Measurements from ENCODE around the gene EMP2. TPM values are rescaled to one million over a fixed set of nuclear protein-coding genes. Genes with fewer than 3 reads are reported as not detected.

EMP2 gene
- total and polyA plus RNA-seq, 8 donors = 5.5 to 13.7 (median 9.3) TPM

DNA sequence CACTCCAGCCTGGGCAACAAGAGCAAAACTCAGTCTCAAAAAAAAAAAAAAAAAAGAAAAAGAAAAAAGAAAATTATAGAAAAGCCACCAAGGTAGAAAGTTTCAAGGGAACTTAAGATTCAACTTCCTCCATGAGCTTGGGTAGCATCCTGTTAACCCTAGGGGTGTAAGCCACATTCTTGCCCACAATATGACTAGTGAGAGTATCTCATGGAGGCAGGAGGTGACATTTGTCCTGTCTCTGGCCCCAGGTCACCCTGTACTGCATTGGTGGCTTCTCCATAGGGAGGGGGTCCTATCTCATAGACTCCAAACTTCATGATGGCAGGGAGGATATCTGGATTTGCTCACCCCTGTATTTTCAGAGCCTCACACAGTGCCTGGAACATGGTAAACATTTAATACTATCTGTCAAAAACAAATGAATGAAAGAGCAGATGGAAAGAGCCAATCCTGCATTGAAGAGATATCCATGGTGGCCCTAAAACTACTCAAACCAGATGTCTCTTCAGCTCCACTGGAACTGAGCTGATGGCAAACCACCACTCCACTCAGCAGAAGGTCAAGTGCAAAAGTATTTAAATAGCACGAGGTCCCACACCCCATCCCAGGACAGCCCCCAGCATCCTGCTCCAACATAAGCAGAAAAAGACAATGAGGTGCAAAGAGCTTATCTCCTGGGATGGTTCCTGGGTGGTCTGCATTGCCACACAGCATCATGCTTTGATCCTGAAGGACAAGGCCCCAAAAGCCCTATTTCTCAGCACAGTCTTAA is 50.3 kb downstream of the EMP2 start:
- FAIRE-seq (no peak), ATAC-seq (no peak), DNase-seq (no peak)
- no peaks in the 10 kb centered on the region for H3K27me3 ChIP-seq
- H3K27ac ChIP-seq = no peak overlapping the region
- H3K4me1 ChIP-seq = no peaks in the 10 kb centered on the region
- WGBS, 2 donors = 88 to 93% methylated on average over 1 of the region's 1 CpG
- H3K36me3 ChIP-seq = no peaks in the 10 kb centered on the region
- TF ChIP-seq, protein P1, sequence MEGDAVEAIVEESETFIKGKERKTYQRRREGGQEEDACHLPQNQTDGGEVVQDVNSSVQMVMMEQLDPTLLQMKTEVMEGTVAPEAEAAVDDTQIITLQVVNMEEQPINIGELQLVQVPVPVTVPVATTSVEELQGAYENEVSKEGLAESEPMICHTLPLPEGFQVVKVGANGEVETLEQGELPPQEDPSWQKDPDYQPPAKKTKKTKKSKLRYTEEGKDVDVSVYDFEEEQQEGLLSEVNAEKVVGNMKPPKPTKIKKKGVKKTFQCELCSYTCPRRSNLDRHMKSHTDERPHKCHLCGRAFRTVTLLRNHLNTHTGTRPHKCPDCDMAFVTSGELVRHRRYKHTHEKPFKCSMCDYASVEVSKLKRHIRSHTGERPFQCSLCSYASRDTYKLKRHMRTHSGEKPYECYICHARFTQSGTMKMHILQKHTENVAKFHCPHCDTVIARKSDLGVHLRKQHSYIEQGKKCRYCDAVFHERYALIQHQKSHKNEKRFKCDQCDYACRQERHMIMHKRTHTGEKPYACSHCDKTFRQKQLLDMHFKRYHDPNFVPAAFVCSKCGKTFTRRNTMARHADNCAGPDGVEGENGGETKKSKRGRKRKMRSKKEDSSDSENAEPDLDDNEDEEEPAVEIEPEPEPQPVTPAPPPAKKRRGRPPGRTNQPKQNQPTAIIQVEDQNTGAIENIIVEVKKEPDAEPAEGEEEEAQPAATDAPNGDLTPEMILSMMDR (IDR thresholded peaks at IDR 0.05) = no peak
- no peaks in the 10 kb centered on the region for H3K9me3 ChIP-seq
- intact Hi-C loops (cut with DNase I) = loop anchor here in 1 of 3 donors (10.0 kb wide), 1 partner anchor 395 kb away; no protein-coding TSS in a partner anchor
- no peak overlapping the region for H3K4me3 ChIP-seq

DNA sequence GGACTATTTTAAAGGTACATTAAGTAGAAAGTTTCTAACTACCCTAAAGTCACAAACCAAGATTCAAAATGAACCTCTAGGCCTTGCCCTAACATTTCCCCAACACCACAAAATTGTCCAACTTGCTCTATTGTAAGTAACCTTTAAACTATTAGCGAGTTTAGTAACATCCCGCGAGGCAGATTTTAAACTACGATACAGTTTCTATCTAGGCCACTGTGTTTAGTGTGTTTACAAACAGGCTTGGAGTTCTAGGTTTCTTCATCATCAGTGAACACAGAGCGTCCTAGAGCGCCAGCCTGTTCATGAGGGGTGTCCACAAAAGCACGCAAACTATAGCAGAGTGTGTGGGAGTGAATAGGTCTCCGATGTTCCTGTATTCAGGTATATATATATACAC is 51.8 kb downstream of the EMP2 start:
- Histone ChIP-seq H3K36me3 (no peaks in the 10 kb centered on the region), H3K27me3 (no peaks in the 10 kb centered on the region), H3K4me1 (no peaks in the 10 kb centered on the region), H3K4me3 (no peak overlapping the region), H3K9me3 (no peaks in the 10 kb centered on the region), H3K27ac (no peak overlapping the region)
- ATAC-seq (no peak), FAIRE-seq (no peak), DNase-seq (no peak)
- 94 to 96% methylated on average over 8 of the region's 8 CpGs for WGBS, 2 donors
- TF ChIP-seq, protein P1 (IDR thresholded peaks at IDR 0.05) = no peak
- intact Hi-C loops (cut with DNase I) = no loop called here

DNA sequence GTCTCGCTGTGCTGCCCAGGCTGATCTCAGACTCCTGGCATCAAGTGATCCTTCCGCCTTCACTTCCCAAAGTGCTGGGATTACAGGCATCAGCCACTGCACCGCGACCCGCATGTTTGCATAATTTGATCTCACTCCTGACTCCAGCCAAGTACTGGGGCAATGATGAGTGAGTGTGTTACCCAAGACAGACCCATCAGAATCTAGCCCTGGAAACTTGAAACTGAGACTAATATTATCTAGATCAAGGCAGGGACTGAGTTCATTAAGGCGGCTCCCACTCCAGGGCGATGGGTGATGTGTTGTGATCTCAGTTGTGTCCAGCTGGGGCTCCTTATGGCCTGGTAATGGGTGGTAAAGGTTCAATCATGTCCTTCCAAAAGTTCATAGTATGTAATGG is 53.4 kb downstream of the EMP2 start:
- intact Hi-C loops (cut with DNase I) = no loop called here
- no peaks in the 10 kb centered on the region for H3K27me3 ChIP-seq

DNA sequence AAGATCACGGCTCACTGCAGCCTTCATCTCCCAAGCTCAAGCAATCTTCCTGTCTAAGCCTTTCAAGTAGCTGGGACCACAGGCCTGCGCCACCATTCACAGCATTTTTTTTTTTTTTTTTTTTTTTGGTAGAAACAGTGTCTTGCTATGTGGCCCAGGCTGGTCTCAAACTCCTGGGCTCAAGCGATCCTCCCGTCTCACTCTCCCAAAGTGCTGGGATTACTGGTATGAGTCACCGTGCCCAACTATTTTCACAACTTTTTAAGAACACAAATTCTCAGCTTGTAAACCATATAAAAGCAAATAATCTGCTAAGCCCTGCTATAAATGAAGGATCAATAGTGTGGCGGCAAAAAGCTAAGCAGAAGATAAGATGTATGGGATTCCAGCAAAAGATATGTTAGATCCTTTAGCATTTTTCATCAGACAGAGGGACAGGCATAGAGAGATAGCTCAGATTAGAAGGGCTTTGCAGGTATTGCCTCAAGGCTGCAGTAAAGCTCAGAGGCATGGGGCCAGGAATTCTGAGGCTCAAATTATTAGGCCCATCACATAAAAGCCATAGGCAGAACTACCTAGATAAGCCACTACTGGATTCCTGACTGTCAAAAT is 55.1 kb downstream of the EMP2 start:
- Histone ChIP-seq H3K9me3 (no peaks in the 10 kb centered on the region), H3K27me3 (no peaks in the 10 kb centered on the region), H3K4me1 (peaks cover 0 to 3% (median 0%) of the 10 kb centered on the region in 3 donors), H3K27ac (no peak overlapping the region), H3K36me3 (no peaks in the 10 kb centered on the region), H3K4me3 (no peak overlapping the region)
- no peak for DNase-seq
- intact Hi-C loops (cut with DNase I) = no loop called here
- no peak for ATAC-seq
- TF ChIP-seq, protein P1 (IDR thresholded peaks at IDR 0.05) = no peak
- 93 to 96% methylated on average over 6 of the region's 6 CpGs for WGBS, 2 donors
- no peak for FAIRE-seq

More for the DNA sequence above, 53.4 kb downstream of the EMP2 start:
- 88 to 92% methylated on average over 7 of the region's 7 CpGs for WGBS, 2 donors
- no peak overlapping the region for H3K27ac ChIP-seq
- no peak overlapping the region for H3K4me3 ChIP-seq
- TF ChIP-seq, protein P1 (IDR thresholded peaks at IDR 0.05) = no peak
- ATAC-seq (no peak), DNase-seq (no peak), FAIRE-seq (no peak)
- no peaks in the 10 kb centered on the region for H3K36me3 ChIP-seq
- no peaks in the 10 kb centered on the region for H3K4me1 ChIP-seq
- H3K9me3 ChIP-seq = no peaks in the 10 kb centered on the region

DNA sequence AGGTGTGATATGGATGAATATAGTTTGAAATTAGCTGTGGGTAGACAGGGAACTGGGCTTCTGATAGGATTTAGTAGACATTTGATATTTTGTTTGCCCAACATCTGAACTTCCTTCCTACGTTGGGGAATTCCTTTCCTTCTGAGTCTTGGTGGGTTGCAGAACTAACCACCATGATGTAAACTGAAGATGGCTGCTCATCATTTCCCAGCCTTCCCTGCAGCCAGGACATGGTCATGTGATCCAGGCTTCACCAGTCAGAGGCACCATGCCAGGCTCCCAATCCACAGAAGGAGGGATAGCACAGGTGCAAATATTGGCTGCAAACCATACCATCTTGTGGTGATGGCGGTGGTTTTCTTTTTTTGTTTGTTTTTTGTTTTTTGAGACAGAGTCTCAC is 57.4 kb downstream of the EMP2 start:
- ATAC-seq (no peak), DNase-seq (no peak), FAIRE-seq (no peak)
- Histone ChIP-seq H3K4me1 (peaks cover 0 to 8% (median 0%) of the 10 kb centered on the region in 3 donors), H3K27me3 (no peaks in the 10 kb centered on the region), H3K9me3 (no peaks in the 10 kb centered on the region), H3K4me3 (no peak overlapping the region), H3K27ac (no peak overlapping the region), H3K36me3 (no peaks in the 10 kb centered on the region)
- TF ChIP-seq, protein P1 (IDR thresholded peaks at IDR 0.05) = no peak
- intact Hi-C loops (cut with DNase I) = loop anchor here in 1 of 3 donors (5.0 kb wide), 1 partner anchor 214 kb away; no protein-coding TSS in a partner anchor
- WGBS, 2 donors = 69 to 81% methylated on average over 2 of the region's 2 CpGs
